HG03378 (cell line): ENCODE data around the gene RILPL1.
"Not testable (repeated sequence)": the region's sequence is repeated elsewhere in the genome, so short reads cannot be mapped to it uniquely, and the experiment has no call there.

ENCODE experiments used
- ATAC-seq: cut with Tn5 transposase; IDR thresholded peaks from one replicate; pipeline ENCODE4 v1.9.1; 2021; ENCODE audit warnings: mild to moderate bottlenecking, moderate library complexity; ENCODE audit not compliant: unreplicated experiment

RILPL1 gene, protein sequence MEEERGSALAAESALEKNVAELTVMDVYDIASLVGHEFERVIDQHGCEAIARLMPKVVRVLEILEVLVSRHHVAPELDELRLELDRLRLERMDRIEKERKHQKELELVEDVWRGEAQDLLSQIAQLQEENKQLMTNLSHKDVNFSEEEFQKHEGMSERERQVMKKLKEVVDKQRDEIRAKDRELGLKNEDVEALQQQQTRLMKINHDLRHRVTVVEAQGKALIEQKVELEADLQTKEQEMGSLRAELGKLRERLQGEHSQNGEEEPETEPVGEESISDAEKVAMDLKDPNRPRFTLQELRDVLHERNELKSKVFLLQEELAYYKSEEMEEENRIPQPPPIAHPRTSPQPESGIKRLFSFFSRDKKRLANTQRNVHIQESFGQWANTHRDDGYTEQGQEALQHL

DNA sequence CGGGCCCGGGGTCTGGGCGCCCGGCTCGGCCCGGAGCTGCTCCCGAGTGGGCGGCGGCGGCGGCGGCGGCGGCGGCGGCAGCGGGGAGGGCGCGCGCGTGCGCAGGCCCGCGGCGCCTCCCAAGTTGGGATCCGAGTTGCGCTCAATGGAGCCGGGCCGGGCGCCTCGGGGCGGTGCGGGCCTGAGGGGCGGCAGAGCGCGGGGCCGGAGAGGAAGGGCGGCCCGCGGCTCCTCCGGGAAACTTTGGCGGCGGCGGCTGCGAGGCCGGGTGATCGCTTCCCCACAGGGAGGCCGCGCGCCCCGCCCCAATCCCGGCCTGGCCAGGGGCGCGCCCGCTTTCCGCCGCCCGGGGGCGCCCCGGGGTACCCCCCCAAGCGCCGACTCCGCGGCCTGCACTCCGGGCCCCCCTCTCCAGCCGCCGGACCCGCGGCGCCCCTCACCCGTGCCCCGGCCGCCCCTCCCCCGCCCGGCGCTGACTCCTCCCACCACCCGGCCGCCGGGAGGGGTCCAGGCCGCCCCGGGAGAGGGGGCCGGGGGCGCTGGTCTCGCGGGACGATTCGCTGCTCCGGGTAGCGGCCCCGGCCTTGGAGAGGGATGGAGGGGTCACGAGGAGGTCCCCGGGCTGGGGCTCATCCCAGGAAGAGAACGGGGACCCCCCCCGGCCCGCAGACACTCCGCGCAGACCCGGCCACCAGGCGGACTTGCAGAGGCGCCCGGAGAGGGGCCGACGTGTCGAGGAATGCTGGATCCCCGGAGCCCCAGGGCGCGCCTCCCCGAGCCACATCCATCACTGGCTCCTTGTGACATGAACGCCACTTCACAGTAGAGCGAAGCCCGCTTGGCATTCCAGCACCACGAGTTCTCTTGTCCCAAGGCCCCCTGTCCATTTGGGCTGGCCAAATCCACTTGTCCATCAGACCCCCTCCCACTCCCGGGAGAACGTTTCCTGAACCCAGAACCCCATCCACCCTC, at the start of gene RILPL1:
RILPL1 (minus strand) TSS at position 48 of the 972 bp plus-strand sequence. CDS start 237 bp downstream, outside the sequence.
- ATAC-seq, result no peak

- no peak for ATAC-seq
These were observed 47.3 kb upstream of the RILPL1 start for GRCh38 chr12:123580772-123581171.

GRCh38 chr12:123578829-123579228, 45.3 kb upstream of the RILPL1 start:
- not testable (repeated sequence) for ATAC-seq

- no peak for ATAC-seq
These were observed 44.7 kb upstream of the RILPL1 start for GRCh38 chr12:123578243-123578642.

GRCh38 chr12:123576611-123577010, 43.1 kb upstream of the RILPL1 start:
- no peak for ATAC-seq

GRCh38 chr12:123573870-123574269, 40.4 kb upstream of the RILPL1 start:
- no peak for ATAC-seq

- ATAC-seq, result no peak
These were observed 38.9 kb upstream of the RILPL1 start for GRCh38 chr12:123572391-123572790.

DNA sequence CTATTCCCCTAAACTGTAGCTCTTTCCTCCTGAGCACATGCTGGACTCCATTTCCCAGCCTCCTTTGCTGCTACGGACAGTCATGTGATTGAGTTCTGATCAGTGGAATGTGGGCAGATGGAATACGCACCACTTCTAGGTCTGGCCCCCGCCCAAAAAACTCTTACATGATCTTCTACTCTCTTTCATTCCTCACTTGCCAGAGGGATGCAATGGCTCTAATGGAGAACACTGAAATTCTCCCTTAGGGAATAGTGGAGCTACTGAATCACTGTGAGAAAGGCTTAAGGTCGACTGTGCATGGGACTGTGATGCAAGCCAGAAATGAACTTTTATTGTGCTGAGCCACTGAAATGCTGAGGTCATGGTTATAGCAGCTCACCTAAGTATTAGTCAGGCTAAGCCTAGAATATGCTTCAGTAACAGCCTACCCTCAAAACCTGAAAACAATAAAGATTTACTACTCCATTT, 37.9 kb upstream of the RILPL1 start:
- ATAC-seq, result no peak

DNA sequence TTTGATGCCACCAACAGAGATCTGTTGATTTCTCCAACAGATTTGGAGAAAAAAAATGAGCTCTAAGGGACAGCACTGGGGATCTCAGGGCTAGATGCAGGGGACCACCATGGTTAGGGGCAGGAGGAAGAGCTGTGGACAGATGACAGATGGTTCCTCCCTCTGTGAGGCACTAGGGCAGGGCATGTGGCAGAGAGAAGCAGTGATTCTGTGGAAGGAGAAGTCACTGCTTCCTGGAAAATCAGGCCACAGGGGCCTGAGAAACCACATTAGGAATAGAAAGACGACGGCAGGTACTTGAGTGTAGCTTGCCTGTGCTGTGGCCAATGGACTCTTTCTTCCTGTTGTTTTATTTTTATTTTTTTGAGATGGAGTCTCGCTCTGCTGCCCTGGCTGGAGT, 25.9 kb upstream of the RILPL1 start:
- ATAC-seq, result no peak

DNA sequence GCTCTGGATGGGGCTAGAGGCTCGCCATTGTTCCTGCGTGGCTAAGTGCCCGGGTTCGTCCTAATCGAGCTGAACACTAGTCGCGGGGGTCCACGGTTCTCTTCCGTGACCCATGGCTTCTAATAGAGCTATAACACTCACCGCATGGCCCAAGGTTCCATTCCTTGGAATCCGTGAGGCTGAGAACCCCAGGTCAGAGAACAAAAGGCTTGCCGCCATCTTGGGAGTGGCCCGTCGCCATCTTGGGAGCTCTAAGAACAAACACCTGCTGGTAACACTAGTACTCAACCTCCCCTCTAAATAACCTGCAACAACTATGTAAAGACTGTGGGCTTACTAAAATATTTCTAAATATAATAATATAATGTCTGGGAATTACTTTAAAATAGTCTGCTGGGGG, 25.0 kb upstream of the RILPL1 start:
- ATAC-seq, result not testable (repeated sequence)

DNA sequence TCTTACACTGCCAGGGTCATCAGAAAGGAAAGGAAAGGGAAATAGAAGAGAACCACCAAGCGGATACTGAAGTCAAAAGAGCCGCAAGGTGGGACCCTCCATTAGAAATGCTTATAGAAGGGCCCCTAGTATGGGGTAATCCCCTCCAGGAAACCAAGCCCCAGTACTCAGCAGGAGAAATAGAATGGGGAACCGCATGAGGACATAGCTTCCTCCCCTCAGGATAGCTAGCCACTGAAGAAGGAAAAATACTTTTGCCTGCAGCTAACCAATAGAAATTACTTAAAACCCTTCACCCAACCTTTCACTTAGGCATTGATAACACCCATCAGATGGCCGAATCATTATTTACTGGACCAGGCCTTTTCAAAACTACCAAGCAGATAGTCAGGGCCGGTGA, 21.3 kb upstream of the RILPL1 start:
- not testable (repeated sequence) for ATAC-seq

GRCh38 chr12:123554136-123554535, 20.6 kb upstream of the RILPL1 start:
- ATAC-seq, result not testable (repeated sequence)

DNA sequence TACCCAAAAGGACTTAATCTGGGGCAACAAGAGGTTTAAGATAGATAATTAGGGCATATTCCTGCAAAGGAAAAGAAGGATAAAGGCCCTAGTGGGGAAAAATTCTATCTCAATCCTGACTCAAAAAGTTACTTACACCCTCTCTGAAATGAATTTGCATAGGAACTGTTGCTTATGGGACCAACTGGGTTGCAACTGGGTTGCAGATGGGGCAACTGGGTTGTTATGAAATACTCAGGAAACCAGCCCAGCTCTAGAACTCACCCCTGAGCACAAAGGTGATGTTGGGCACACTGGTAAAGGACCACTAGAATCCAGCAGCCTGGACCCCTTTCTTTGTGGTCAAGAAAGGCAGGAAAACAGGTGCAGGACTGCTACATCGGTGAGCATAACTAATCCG, 17.2 kb upstream of the RILPL1 start:
- no peak for ATAC-seq

- ATAC-seq, result no peak
These were observed 14.6 kb upstream of the RILPL1 start for GRCh38 chr12:123548107-123548506.

DNA sequence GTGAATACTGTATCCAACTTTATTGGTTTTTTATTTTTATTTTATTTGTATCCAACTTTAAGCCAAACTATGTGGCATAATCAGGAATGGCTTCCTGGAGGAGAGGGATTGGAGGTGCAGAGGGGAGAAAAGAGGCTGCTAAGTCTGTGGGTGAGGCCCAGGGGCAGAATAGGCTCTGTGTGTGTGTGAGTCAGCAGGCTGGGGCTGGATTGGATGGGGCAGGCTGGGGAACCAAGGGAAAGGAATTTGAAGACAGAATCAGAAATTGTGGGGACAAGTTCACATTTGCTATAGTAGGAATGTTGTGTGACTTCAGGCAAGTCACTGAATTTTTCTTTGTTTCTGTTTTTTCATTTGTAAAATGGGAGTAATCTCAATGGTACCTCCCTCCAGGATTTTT, 12.8 kb upstream of the RILPL1 start:
- no peak for ATAC-seq

DNA sequence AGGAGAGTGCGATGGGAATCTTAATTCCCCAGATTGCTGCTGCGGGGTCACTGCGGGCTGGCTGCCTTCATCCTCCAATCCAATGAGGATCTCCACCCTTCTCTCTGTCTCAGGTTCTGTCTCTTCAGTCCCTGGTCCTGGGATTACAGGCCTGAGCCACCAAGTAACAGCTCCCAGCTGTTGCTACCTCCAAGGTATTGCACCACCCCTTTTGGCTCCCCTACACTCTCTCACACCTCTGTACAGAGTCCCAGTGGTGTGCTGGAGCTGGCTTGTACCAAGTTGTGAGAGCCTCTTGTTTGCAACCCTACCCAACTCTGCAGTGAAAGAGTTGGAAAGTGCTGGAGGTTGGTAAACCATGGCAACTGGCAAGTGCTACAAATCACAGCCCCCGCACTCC, 10.0 kb upstream of the RILPL1 start:
- ATAC-seq, result no peak

DNA sequence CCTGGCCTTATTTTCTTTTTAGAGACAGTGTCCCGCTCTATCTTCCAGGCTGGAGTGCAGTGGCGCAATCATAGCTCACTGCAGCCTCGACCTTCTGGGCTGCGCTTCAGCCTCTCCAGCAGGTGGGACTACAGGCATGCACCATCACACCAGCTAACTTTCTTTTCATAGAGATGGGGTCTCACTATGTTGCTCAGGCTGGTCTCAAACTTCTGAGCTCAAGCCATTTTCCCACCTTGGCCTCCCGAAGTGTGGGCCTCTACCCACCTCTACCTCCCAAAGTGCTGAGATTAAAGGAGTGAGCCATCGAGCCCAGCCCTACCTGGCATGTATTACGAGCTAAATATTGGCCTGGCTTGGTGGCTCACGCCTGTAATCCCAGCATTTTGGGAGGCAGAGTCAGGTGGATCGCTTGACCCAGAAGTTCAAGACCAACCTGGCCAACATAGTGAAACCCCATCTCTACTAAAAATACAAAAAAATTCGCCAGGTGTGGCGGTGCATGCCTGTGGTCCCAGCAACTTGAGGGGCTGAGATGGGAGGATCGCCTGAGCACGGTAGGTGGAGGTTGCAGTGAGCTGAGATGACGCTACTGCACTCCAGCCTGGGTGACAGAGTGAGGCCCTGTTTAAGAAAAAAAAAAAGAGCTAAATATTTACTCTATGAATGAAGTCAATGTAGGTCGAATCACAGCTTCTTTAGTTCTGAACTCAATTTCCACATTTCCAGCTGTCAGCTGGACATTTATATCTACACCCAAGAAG, 7.6 kb upstream of the RILPL1 start:
- no peak for ATAC-seq

DNA sequence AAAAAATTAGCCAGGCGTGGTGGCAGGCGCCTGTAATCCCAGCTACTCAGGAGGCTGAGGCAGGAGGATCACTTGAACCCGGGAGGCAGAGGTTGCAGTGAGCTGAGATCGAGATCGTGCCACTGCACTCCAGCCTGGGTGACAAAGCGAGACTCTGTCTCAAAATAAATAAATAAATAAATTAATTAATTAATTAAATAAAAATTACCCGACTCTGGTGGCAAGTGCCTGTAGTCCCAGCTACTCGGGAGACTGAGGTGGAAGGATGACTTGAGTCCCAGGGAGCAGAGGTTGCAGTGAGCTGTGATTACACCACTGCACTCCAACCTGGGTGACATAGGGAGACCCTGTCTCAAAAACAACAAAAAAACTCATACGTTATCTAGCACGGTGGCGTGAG, 2.4 kb upstream of the RILPL1 start:
- ATAC-seq, result not testable (repeated sequence)

- ATAC-seq, result no peak
These were observed 490 bp downstream of the RILPL1 start for GRCh38 chr12:123532808-123533649.

DNA sequence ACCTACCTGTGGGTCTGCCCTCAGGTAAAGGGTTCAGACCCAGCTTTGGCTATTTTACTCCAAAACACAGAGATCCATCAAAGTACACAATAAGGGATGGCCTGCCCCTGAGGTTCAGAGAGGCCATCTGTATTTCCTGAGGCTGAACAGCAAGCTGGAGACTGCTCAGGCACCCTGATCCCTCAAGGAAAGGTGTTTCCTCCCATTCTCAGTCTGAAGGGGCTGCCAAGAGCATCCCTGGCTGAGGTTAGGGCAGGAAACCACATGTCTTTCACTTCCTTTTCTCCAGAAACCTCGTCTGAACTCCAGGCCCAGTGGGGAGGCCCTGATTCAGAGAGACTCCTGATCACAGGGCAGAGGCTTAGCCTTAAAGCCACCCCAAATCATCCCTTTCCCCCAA, 1.5 kb downstream of the RILPL1 start:
- no peak for ATAC-seq
